HG03139 (cell line): Measurements from ENCODE around the gene ANXA1.

ENCODE experiments used
- ATAC-seq: cut with Tn5 transposase; IDR thresholded peaks from one replicate; pipeline ENCODE4 v1.9.1; 2021; ENCODE audit not compliant: unreplicated experiment

The ANXA1 gene

GRCh38 chr9:73206851-73207250 is 55.2 kb downstream of the ANXA1 start:
- no peak for ATAC-seq

- no peak for ATAC-seq
Observed at GRCh38 chr9:73210886-73211666, 59.4 kb downstream of the ANXA1 start.

GRCh38 chr9:73213300-73213699 is 61.6 kb downstream of the ANXA1 start:
- no peak for ATAC-seq

DNA sequence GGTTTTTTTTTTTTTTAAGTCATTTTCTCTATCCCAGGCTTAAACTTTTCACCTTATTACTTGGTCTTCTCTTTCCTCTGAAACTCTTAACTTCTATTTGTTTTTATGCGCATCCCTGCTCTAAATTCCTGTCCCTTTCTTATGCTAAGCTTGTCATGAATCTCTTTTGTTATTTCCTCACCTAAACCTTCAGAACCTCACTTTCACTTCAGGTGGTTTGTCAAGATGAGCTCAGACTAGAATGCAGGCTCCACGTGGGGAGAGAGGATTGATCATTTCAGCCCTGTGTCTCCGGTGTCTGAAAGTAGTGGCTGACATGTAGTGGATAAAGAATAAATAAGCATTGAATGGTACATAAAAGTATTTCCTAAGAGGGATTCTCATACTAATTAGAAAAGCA is 63.6 kb downstream of the ANXA1 start:
- ATAC-seq = no peak

DNA sequence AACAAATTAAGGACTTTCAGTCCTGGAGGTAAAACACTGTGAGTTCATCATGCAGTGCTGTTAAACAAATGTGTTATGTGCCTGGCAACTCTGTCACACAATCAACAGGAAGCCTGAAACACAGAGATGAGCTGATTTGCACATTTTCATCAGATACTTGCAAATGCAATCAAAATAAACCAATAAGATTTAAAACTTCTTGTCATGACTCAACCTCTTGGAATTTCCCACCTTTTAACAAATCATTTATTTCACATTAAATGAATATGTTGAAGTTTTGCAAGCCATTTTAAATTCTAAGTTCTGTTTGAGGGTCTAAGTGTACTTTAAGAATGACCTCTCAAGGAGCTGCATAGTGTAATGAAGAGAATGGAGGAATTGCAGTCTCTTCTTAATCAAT is 64.4 kb downstream of the ANXA1 start:
- no peak for ATAC-seq
